Activated naive CD4-positive, alpha-beta T cell treated with anti-CD3 and anti-CD28 coated beads for 36 hours (primary cell): ENCODE results near the gene SH3RF2. TPM values are rescaled to one million over a fixed set of nuclear protein-coding genes. Genes with fewer than 3 reads are reported as not detected.
"Not testable (repeated sequence)": the region's sequence is repeated elsewhere in the genome, so short reads cannot be mapped to it uniquely, and the experiment has no call there.

ENCODE experiments used
- CTCF ChIA-PET: fragments of 350-600 bp; sonication (Branson Sonifier 250); formaldehyde crosslinking; loops from one replicate; lab custom pipeline; 2021; ENCODE audit warnings: antibody characterized with exemption; lab: Charles Lee
- DNase-seq: peaks from one replicate; pipeline ENCODE4 v3.0.0-alpha.2; 2020
- H3K27ac Mint-ChIP-seq: one replicate; pipeline ENCODE4 v1.8.0; 2021; ENCODE audit warnings: mild to moderate bottlenecking, mixed read lengths
- H3K27me3 Mint-ChIP-seq: one replicate; pipeline ENCODE4 v1.8.0; 2021; ENCODE audit warnings: low read depth, mixed read lengths
- H3K36me3 Mint-ChIP-seq: one replicate; pipeline ENCODE4 v1.8.0; 2021; ENCODE audit warnings: low read depth, mixed read lengths
- H3K4me1 Mint-ChIP-seq: one replicate; pipeline ENCODE4 v1.8.0; 2021; ENCODE audit warnings: low read depth, mixed read lengths
- H3K4me3 Mint-ChIP-seq: one replicate; pipeline ENCODE4 v1.8.0; 2021; ENCODE audit warnings: mild to moderate bottlenecking, moderate library complexity, mixed read lengths
- H3K9me3 Mint-ChIP-seq: one replicate; pipeline ENCODE4 v1.8.0; 2021; ENCODE audit warnings: mixed read lengths
- intact Hi-C: fragments of 100-400 bp; cut with micrococcal nuclease; formaldehyde crosslinking; loops from one replicate; pipeline ENCODE4 v1.15.1; 2023
- total RNA-seq, 2 experiments: library from RNA; stranded (reverse); gene quantifications; one replicate each; pipeline ENCODE4 v1.2.3, GENCODE V29; 2021

The SH3RF2 gene
- total RNA-seq, 2 experiments from 2014 or later, result not detected

GRCh38 chr5:145957388-145957787 is 21.0 kb downstream of the SH3RF2 start:
- H3K9me3 Mint-ChIP-seq, result no peaks in the 10 kb centered on the region
- intact Hi-C loops, result no loop called here
- DNase-seq, result no peak
- no peak overlapping the region for H3K4me3 Mint-ChIP-seq
- H3K27ac Mint-ChIP-seq, result no peak overlapping the region
- H3K27me3 Mint-ChIP-seq, result peaks cover 20% of the 10 kb centered on the region
- no peaks in the 10 kb centered on the region for H3K4me1 Mint-ChIP-seq
- no peaks in the 10 kb centered on the region for H3K36me3 Mint-ChIP-seq
- CTCF ChIA-PET, result no interaction called here

GRCh38 chr5:145958436-145958835 is 22.1 kb downstream of the SH3RF2 start:
- H3K27me3 Mint-ChIP-seq, result peaks cover 17% of the 10 kb centered on the region
- H3K4me3 Mint-ChIP-seq, result no peak overlapping the region
- intact Hi-C loops, result no loop called here
- no peaks in the 10 kb centered on the region for H3K36me3 Mint-ChIP-seq
- CTCF ChIA-PET, result no interaction called here
- H3K9me3 Mint-ChIP-seq, result no peaks in the 10 kb centered on the region
- DNase-seq, result no peak
- no peak overlapping the region for H3K27ac Mint-ChIP-seq
- no peaks in the 10 kb centered on the region for H3K4me1 Mint-ChIP-seq

GRCh38 chr5:145960166-145960565 is 23.8 kb downstream of the SH3RF2 start:
- Mint-ChIP-seq H3K4me1 (no peaks in the 10 kb centered on the region), H3K9me3 (no peaks in the 10 kb centered on the region), H3K27ac (no peak overlapping the region), H3K27me3 (peaks cover 10% of the 10 kb centered on the region), H3K36me3 (no peaks in the 10 kb centered on the region), H3K4me3 (no peak overlapping the region)
- CTCF ChIA-PET, result no interaction called here
- intact Hi-C loops, result no loop called here
- no peak for DNase-seq

GRCh38 chr5:145960848-145961600 is 24.6 kb downstream of the SH3RF2 start:
- Mint-ChIP-seq H3K27me3 (peaks cover 6% of the 10 kb centered on the region), H3K27ac (no peak overlapping the region), H3K4me1 (no peaks in the 10 kb centered on the region), H3K4me3 (no peak overlapping the region), H3K36me3 (no peaks in the 10 kb centered on the region), H3K9me3 (no peaks in the 10 kb centered on the region)
- CTCF ChIA-PET, result no interaction called here
- DNase-seq, result no peak
- intact Hi-C loops, result no loop called here

- no peaks in the 10 kb centered on the region for H3K4me1 Mint-ChIP-seq
- H3K27ac Mint-ChIP-seq, result no peak overlapping the region
- intact Hi-C loops, result no loop called here
- DNase-seq, result no peak
- H3K27me3 Mint-ChIP-seq, result peaks cover 4% of the 10 kb centered on the region
- H3K4me3 Mint-ChIP-seq, result no peak overlapping the region
- CTCF ChIA-PET, result interaction anchor here (0.8 kb wide), 1 partner anchor 9 kb away, joined by 3 read pairs; no protein-coding TSS in a partner anchor
- no peaks in the 10 kb centered on the region for H3K9me3 Mint-ChIP-seq
- no peaks in the 10 kb centered on the region for H3K36me3 Mint-ChIP-seq
Measured at GRCh38 chr5:145962001-145962400, 25.6 kb downstream of the SH3RF2 start.

GRCh38 chr5:145964008-145964407 is 27.6 kb downstream of the SH3RF2 start:
- intact Hi-C loops, H3K9me3 Mint-ChIP-seq, H3K4me1 Mint-ChIP-seq, H3K27me3 Mint-ChIP-seq, CTCF ChIA-PET, H3K27ac Mint-ChIP-seq, H3K4me3 Mint-ChIP-seq, H3K36me3 Mint-ChIP-seq, DNase-seq: not testable (repeated sequence)

GRCh38 chr5:145965804-145966203 is 29.4 kb downstream of the SH3RF2 start:
- Mint-ChIP-seq H3K4me3 (no peak overlapping the region), H3K27me3 (peaks cover 3% of the 10 kb centered on the region), H3K9me3 (no peaks in the 10 kb centered on the region), H3K36me3 (no peaks in the 10 kb centered on the region), H3K4me1 (no peaks in the 10 kb centered on the region), H3K27ac (no peak overlapping the region)
- CTCF ChIA-PET, result no interaction called here
- intact Hi-C loops, result no loop called here
- DNase-seq, result no peak

GRCh38 chr5:145967296-145967695 is 30.9 kb downstream of the SH3RF2 start:
- CTCF ChIA-PET, result interaction anchor here (0.6 kb wide), 1 partner anchor 23 kb away, joined by 5 read pairs; no protein-coding TSS in a partner anchor
- DNase-seq, result no peak
- peaks cover 3% of the 10 kb centered on the region for H3K27me3 Mint-ChIP-seq
- H3K27ac Mint-ChIP-seq, result no peak overlapping the region
- intact Hi-C loops, result no loop called here
- no peak overlapping the region for H3K4me3 Mint-ChIP-seq
- H3K9me3 Mint-ChIP-seq, result no peaks in the 10 kb centered on the region
- no peaks in the 10 kb centered on the region for H3K4me1 Mint-ChIP-seq
- H3K36me3 Mint-ChIP-seq, result no peaks in the 10 kb centered on the region

GRCh38 chr5:145968970-145969713 is 32.8 kb downstream of the SH3RF2 start:
- CTCF ChIA-PET, result no interaction called here
- intact Hi-C loops, result no loop called here

GRCh38 chr5:145969714-145970092 is 33.3 kb downstream of the SH3RF2 start:
- no peaks in the 10 kb centered on the region for H3K9me3 Mint-ChIP-seq
- H3K4me3 Mint-ChIP-seq, result no peak overlapping the region
- H3K4me1 Mint-ChIP-seq, result no peaks in the 10 kb centered on the region
- H3K36me3 Mint-ChIP-seq, result no peaks in the 10 kb centered on the region
- H3K27me3 Mint-ChIP-seq, result peaks cover 9% of the 10 kb centered on the region
- intact Hi-C loops, result no loop called here
- CTCF ChIA-PET, result no interaction called here
- H3K27ac Mint-ChIP-seq, result no peak overlapping the region
- no peak for DNase-seq

More at GRCh38 chr5:145968970-145969713, 32.8 kb downstream of the SH3RF2 start:
- no peak overlapping the region for H3K27ac Mint-ChIP-seq
- no peak overlapping the region for H3K4me3 Mint-ChIP-seq
- DNase-seq, result no peak
- H3K27me3 Mint-ChIP-seq, result peaks cover 8% of the 10 kb centered on the region
- no peaks in the 10 kb centered on the region for H3K9me3 Mint-ChIP-seq
- no peaks in the 10 kb centered on the region for H3K36me3 Mint-ChIP-seq
- no peaks in the 10 kb centered on the region for H3K4me1 Mint-ChIP-seq

GRCh38 chr5:145971108-145971507 is 34.7 kb downstream of the SH3RF2 start:
- Mint-ChIP-seq H3K27ac (no peak overlapping the region), H3K4me3 (no peak overlapping the region), H3K4me1 (no peaks in the 10 kb centered on the region), H3K36me3 (no peaks in the 10 kb centered on the region), H3K27me3 (peaks cover 9% of the 10 kb centered on the region), H3K9me3 (no peaks in the 10 kb centered on the region)
- CTCF ChIA-PET, result no interaction called here
- no peak for DNase-seq
- intact Hi-C loops, result no loop called here

- CTCF ChIA-PET, result no interaction called here
- no peak for DNase-seq
Measured at GRCh38 chr5:145971701-145972100, 35.3 kb downstream of the SH3RF2 start.

GRCh38 chr5:145975001-145975360 is 38.6 kb downstream of the SH3RF2 start:
- H3K4me3 Mint-ChIP-seq, result no peak overlapping the region
- DNase-seq, result no peak
- peaks cover 7% of the 10 kb centered on the region for H3K27me3 Mint-ChIP-seq
- CTCF ChIA-PET, result no interaction called here
- intact Hi-C loops, result no loop called here
- no peaks in the 10 kb centered on the region for H3K9me3 Mint-ChIP-seq
- H3K27ac Mint-ChIP-seq, result no peak overlapping the region
- H3K4me1 Mint-ChIP-seq, result no peaks in the 10 kb centered on the region
- no peaks in the 10 kb centered on the region for H3K36me3 Mint-ChIP-seq

More at GRCh38 chr5:145971701-145972100, 35.3 kb downstream of the SH3RF2 start:
- Mint-ChIP-seq H3K4me3 (no peak overlapping the region), H3K36me3 (no peaks in the 10 kb centered on the region), H3K27me3 (peaks cover 9% of the 10 kb centered on the region), H3K9me3 (no peaks in the 10 kb centered on the region), H3K27ac (no peak overlapping the region), H3K4me1 (no peaks in the 10 kb centered on the region)
- intact Hi-C loops, result no loop called here
